Cardiac septum (tissue), 1 donor: Measurements from ENCODE around the gene CPN1. TPM values are rescaled to one million over a fixed set of nuclear protein-coding genes. Genes with fewer than 3 reads are reported as not detected.
"Not testable (repeated sequence)": the region's sequence is repeated elsewhere in the genome, so short reads cannot be mapped to it uniquely, and the experiment has no call there.

Experiments
- DNase-seq: peaks from one replicate; pipeline ENCODE4 v3.0.0-alpha.2; 2020; ENCODE audit warnings: low spot score
- intact Hi-C: fragments of 100-400 bp; cut with DNase I; formaldehyde crosslinking; loops from one replicate; pipeline ENCODE4 v1.14.0; 2022
- total RNA-seq: library from RNA; stranded (reverse); fragmentation: NEBNext Ultra II Directional; extraction: Animal tissue kit (Norgen Biotek cat#: 25700); gene quantifications from one replicate; pipeline ENCODE4 v1.2.1, GENCODE V29; 2021
- donor health status: DM: no; HTN: no; CAD: no.

CPN1 gene
- total RNA-seq, 1 donor from 2014 or later, result not detected

- DNase-seq, result no peak
- intact Hi-C loops, result no loop called here
Observed at GRCh38 chr10:100036850-100037249, 44.8 kb downstream of the CPN1 start.

- DNase-seq, result no peak
Observed at GRCh38 chr10:100033766-100034418, 47.8 kb downstream of the CPN1 start.

GRCh38 chr10:100027416-100027815, 54.3 kb downstream of the CPN1 start:
- DNase-seq, result no peak
- intact Hi-C loops, result no loop called here

More at GRCh38 chr10:100033766-100034418, 47.8 kb downstream of the CPN1 start:
- intact Hi-C loops, result no loop called here

GRCh38 chr10:100025576-100025975, 56.1 kb downstream of the CPN1 start:
- DNase-seq, result no peak
- intact Hi-C loops, result no loop called here

- intact Hi-C loops, result no loop called here
- DNase-seq, result no peak
Observed at GRCh38 chr10:100024748-100025147, 56.9 kb downstream of the CPN1 start.

- no peak for DNase-seq
- intact Hi-C loops, result no loop called here
Observed at GRCh38 chr10:100022403-100022802, 59.3 kb downstream of the CPN1 start.

- no peak for DNase-seq
- intact Hi-C loops, result no loop called here
Observed at GRCh38 chr10:100021322-100021721, 60.3 kb downstream of the CPN1 start.

- intact Hi-C loops, result no loop called here
- DNase-seq, result no peak
Observed at GRCh38 chr10:100020886-100021253, 60.8 kb downstream of the CPN1 start.

GRCh38 chr10:100020142-100020885, 61.4 kb downstream of the CPN1 start:
- intact Hi-C loops, result no loop called here
- DNase-seq, result no peak

GRCh38 chr10:100019787-100020141, 61.9 kb downstream of the CPN1 start:
- DNase-seq, result no peak
- intact Hi-C loops, result no loop called here

GRCh38 chr10:100014071-100014762, 67.5 kb downstream of the CPN1 start:
- intact Hi-C loops, result no loop called here

GRCh38 chr10:100013621-100014020, 68.0 kb downstream of the CPN1 start:
- intact Hi-C loops, result no loop called here

More at GRCh38 chr10:100014071-100014762, 67.5 kb downstream of the CPN1 start:
- no peak for DNase-seq

GRCh38 chr10:100011906-100012305, 69.8 kb downstream of the CPN1 start:
- DNase-seq, result not testable (repeated sequence)
- intact Hi-C loops, result loop anchor here (2.0 kb wide), 1 partner anchor 33 kb away; no protein-coding TSS in a partner anchor

More at GRCh38 chr10:100013621-100014020, 68.0 kb downstream of the CPN1 start:
- no peak for DNase-seq

- intact Hi-C loops, result loop anchor here (1.0 to 10.0 kb wide), 4 partner anchors 33 to 175 kb away; partner anchors contain the start of gene ERLIN1
- DNase-seq, result peak; percentile 92
Observed at GRCh38 chr10:100009793-100010676, 71.6 kb downstream of the CPN1 start, which contains the start of gene DNMBP. TSS of gene DNMBP (minus strand) at chr10:100009947. CDS start at chr10:99972124, 37,823 bp downstream.

GRCh38 chr10:100009283-100009792, 72.3 kb downstream of the CPN1 start:
- intact Hi-C loops, result loop anchor here (2.0 to 10.0 kb wide), 2 partner anchors 33 to 175 kb away; partner anchors contain the start of gene ERLIN1
- DNase-seq, result peak; percentile 77

GRCh38 chr10:100008708-100009282, 72.9 kb downstream of the CPN1 start:
- intact Hi-C loops, result loop anchor here (2.0 to 10.0 kb wide), 2 partner anchors 32 to 176 kb away; partner anchors contain the start of gene ERLIN1
- DNase-seq, result no peak

- intact Hi-C loops, result loop anchor here (2.0 to 10.0 kb wide), 2 partner anchors 31 to 177 kb away; partner anchors contain the start of gene ERLIN1
- no peak for DNase-seq
Observed at GRCh38 chr10:100008142-100008522, 73.5 kb downstream of the CPN1 start.
